Measurements from ENCODE around the gene SEC31B. TPM values are rescaled to one million over a fixed set of nuclear protein-coding genes. Genes with fewer than 3 reads are reported as not detected.

SEC31B gene
- total RNA-seq, 1 experiment from 2014 or later = 6.3 TPM

DNA sequence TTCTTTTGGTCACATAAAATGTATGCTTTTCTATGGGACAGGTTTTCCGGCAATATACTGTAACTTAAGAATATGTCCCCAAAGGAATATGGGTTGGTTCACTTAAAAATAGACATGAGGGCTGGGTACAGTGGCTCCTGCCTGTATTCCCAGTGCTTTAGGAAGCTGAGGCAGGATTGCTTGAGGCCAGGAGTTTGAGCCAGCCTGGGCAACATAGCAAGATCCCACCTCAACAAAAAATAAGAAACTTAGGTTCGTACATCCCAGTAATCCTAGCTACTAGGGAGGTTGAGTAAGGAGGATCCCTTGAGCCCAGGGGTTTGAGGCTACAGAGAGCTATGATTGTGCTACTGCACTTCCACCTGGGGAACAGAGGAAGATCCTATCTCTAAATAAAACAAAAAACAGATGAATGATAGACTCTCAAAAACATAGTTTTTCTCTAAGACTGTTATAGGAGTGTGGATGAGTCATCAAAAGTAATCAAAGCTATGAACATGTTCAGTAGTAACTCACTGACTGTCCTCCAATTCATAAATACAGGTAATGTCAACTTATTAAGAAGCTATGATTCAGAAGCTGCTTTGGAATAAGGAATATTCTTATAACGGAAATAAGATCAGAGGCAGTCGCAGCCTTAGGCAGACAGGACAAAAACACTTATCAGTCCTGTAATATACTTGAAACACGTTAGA, 2.6 kb upstream of the SEC31B start:
- H2BK12ac ChIP-seq (ENCODE audit: insufficient read length, low read depth, low read length) = no peak overlapping the region
- no peak overlapping the region for H3K9ac ChIP-seq (ENCODE audit: extremely low read depth, insufficient read length, low read length)
- no peaks in the 10 kb centered on the region for H3K79me2 ChIP-seq (ENCODE audit: insufficient read depth, low read length)
- H3T11ph ChIP-seq (ENCODE audit: low read length) = no peak overlapping the region
- no peak overlapping the region for H2BK20ac ChIP-seq (ENCODE audit: low read depth, low read length, poor library complexity, severe bottlenecking)
- no peak overlapping the region for H3K56ac ChIP-seq (ENCODE audit: insufficient read length, low read depth, low read length)
- H4K20me1 ChIP-seq (ENCODE audit: control insufficient read depth, insufficient read depth, insufficient read length) = no peaks in the 10 kb centered on the region
- H3K23ac ChIP-seq (ENCODE audit: insufficient read length, low read depth, low read length) = no peak overlapping the region
- no peak for DNase-seq
- no peak overlapping the region for H2AFZ ChIP-seq (ENCODE audit: low read length)
- H2BK5ac ChIP-seq (ENCODE audit: insufficient read length, low read length) = no peak overlapping the region
- H3K23me2 ChIP-seq (ENCODE audit: insufficient read length, low read depth, low read length, poor library complexity, severe bottlenecking) = peaks cover 10% of the 10 kb centered on the region
- peaks cover 4% of the 10 kb centered on the region; the same call in 1 of the 2 replicates for H3K27me3 ChIP-seq (ENCODE audit: insufficient read depth, low read length)
- H3K14ac ChIP-seq (ENCODE audit: insufficient read depth, low read length) = no peak overlapping the region
- H3K18ac ChIP-seq (ENCODE audit: insufficient read length, low read depth, low read length) = no peak overlapping the region
- WGBS (ENCODE audit: extremely low coverage, insufficient read length, low lambda C conversion rate) = no CpG with 5 or more reads among the region's 5 CpGs
- H2BK15ac ChIP-seq (ENCODE audit: low read depth, low read length) = no peak overlapping the region
- H3K79me1 ChIP-seq (ENCODE audit: insufficient read depth, low read depth, low read length, poor library complexity, severe bottlenecking) = no peaks in the 10 kb centered on the region
- Mint-ChIP-seq H3K36me3 (ENCODE audit: insufficient read depth in 1 of 3, low read depth in 3 of 3) (peaks cover 13 to 38% (median 32%) of the 10 kb centered on the region in 3 experiments; a peak in 6 of 7 replicates), H3K4me1 (peaks cover 9 to 13% of the 10 kb centered on the region in 2 experiments), H3K27ac (no peak overlapping the region), H3K9me3 (no peaks in the 10 kb centered on the region), H3K27me3 (ENCODE audit: low read depth) (peaks cover 38% of the 10 kb centered on the region), H3K4me3 (no peak overlapping the region)
- TF ChIP-seq, protein P1, sequence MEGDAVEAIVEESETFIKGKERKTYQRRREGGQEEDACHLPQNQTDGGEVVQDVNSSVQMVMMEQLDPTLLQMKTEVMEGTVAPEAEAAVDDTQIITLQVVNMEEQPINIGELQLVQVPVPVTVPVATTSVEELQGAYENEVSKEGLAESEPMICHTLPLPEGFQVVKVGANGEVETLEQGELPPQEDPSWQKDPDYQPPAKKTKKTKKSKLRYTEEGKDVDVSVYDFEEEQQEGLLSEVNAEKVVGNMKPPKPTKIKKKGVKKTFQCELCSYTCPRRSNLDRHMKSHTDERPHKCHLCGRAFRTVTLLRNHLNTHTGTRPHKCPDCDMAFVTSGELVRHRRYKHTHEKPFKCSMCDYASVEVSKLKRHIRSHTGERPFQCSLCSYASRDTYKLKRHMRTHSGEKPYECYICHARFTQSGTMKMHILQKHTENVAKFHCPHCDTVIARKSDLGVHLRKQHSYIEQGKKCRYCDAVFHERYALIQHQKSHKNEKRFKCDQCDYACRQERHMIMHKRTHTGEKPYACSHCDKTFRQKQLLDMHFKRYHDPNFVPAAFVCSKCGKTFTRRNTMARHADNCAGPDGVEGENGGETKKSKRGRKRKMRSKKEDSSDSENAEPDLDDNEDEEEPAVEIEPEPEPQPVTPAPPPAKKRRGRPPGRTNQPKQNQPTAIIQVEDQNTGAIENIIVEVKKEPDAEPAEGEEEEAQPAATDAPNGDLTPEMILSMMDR (conservative IDR thresholded peaks at IDR 0.05) = no peak
- H3K9me3 ChIP-seq (ENCODE audit: control insufficient read depth, low read depth, low read length) = no peaks in the 10 kb centered on the region
- H3K27ac ChIP-seq (ENCODE audit: insufficient read length, low read depth, low read length) = no peak overlapping the region
- no peak overlapping the region for H4K91ac ChIP-seq (ENCODE audit: insufficient read length, low read depth, low read length)
- no peak overlapping the region for H3K4me2 ChIP-seq (ENCODE audit: insufficient read depth, insufficient read length, low read length)
- H3K4me1 ChIP-seq (ENCODE audit: insufficient read depth, low read length) = no peaks in the 10 kb centered on the region
- H4K5ac ChIP-seq (ENCODE audit: insufficient read length, low read depth, low read length) = no peak overlapping the region
- no peak overlapping the region for H2AK5ac ChIP-seq (ENCODE audit: insufficient read length, low read length)
- no peak overlapping the region for H2BK120ac ChIP-seq (ENCODE audit: low read depth, low read length, poor library complexity, severe bottlenecking)
- H3K4ac ChIP-seq (ENCODE audit: low read depth, low read length) = no peak overlapping the region
- H4K8ac ChIP-seq (replicated peaks; ENCODE audit: insufficient read length, low read depth, low read length) = no peak overlapping the region
